Muscle of back (tissue), 11 donors: ENCODE measurements around the gene SVEP1. TPM values are rescaled to one million over a fixed set of nuclear protein-coding genes. Genes with fewer than 3 reads are reported as not detected.
"Not testable (repeated sequence)": the region's sequence is repeated elsewhere in the genome, so short reads cannot be mapped to it uniquely, and the experiment has no call there.

Source experiments
- DNase-seq, 3 donors: peaks; one replicate each; pipeline versions ENCODE4 v3.0.0 to v3.0.0-alpha.2; 2013
- polyA plus RNA-seq, 10 donors: library from polyadenylated mRNA; unstranded; fragments of 120-200 nt; gene quantifications; one replicate each; pipeline ENCODE4 v1.2.1, GENCODE V29; 2013; ENCODE audit not compliant: insufficient read length in 10 of 10

The SVEP1 gene
- polyA plus RNA-seq, 10 donors: 23.8 to 58.6 (median 26.4) TPM

GRCh38 chr9:110447476-110447875, 132.1 kb downstream of the SVEP1 start:
- DNase-seq: no peak

- DNase-seq: no peak
Observed at GRCh38 chr9:110446171-110446570, 133.4 kb downstream of the SVEP1 start.

- no peak for DNase-seq
Observed at GRCh38 chr9:110444911-110445310, 134.6 kb downstream of the SVEP1 start.

- DNase-seq: peak in 1 of 3 donors; percentile 32
Observed at GRCh38 chr9:110443866-110444220, 135.7 kb downstream of the SVEP1 start.

GRCh38 chr9:110443146-110443865, 136.2 kb downstream of the SVEP1 start:
- peak in 1 of 3 donors; percentile 35 for DNase-seq

GRCh38 chr9:110440796-110441195, 138.7 kb downstream of the SVEP1 start:
- no peak for DNase-seq

GRCh38 chr9:110440172-110440571, 139.4 kb downstream of the SVEP1 start:
- DNase-seq: peak in 1 of 3 donors; percentile 48

GRCh38 chr9:110432253-110432652, 147.3 kb downstream of the SVEP1 start:
- DNase-seq: peak in 2 of 3 donors; percentile 23 to 48

GRCh38 chr9:110429453-110429852, 150.1 kb downstream of the SVEP1 start:
- DNase-seq: no peak

GRCh38 chr9:110427497-110428104, 151.9 kb downstream of the SVEP1 start:
- peak; percentile 28 to 66 (median 28) for DNase-seq

- no peak for DNase-seq
Observed at GRCh38 chr9:110426052-110426709, 153.4 kb downstream of the SVEP1 start.

- no peak for DNase-seq
Observed at GRCh38 chr9:110414471-110414870, 165.1 kb downstream of the SVEP1 start.

GRCh38 chr9:110410961-110411360, 168.6 kb downstream of the SVEP1 start:
- DNase-seq: no peak

GRCh38 chr9:110408598-110408997, 170.9 kb downstream of the SVEP1 start:
- DNase-seq: no peak

- DNase-seq: no peak
Observed at GRCh38 chr9:110405858-110406443, 173.6 kb downstream of the SVEP1 start.

- DNase-seq: no peak
Observed at GRCh38 chr9:110404473-110404872, 175.1 kb downstream of the SVEP1 start.

- no peak for DNase-seq
Observed at GRCh38 chr9:110399983-110400382, 179.6 kb downstream of the SVEP1 start.

- not testable (repeated sequence) for DNase-seq
Observed at GRCh38 chr9:110398992-110399391, 180.5 kb downstream of the SVEP1 start.

- no peak for DNase-seq
Observed at GRCh38 chr9:110391826-110392485, 187.6 kb downstream of the SVEP1 start.

- DNase-seq: no peak
Observed at GRCh38 chr9:110389148-110389750, 190.3 kb downstream of the SVEP1 start.

- DNase-seq: no peak
Observed at GRCh38 chr9:110383491-110383890, 196.1 kb downstream of the SVEP1 start.

- DNase-seq: no peak
Observed at GRCh38 chr9:110382731-110383130, 196.8 kb downstream of the SVEP1 start.
